H4 (cell line): Measurements from ENCODE around the gene CBX1. TPM values are rescaled to one million over a fixed set of nuclear protein-coding genes. Genes with fewer than 3 reads are reported as not detected.
"Not testable (repeated sequence)": the region's sequence is repeated elsewhere in the genome, so short reads cannot be mapped to it uniquely, and the experiment has no call there.

Source experiments
- DNase-seq: peaks from one replicate; pipeline ENCODE4 v3.0.0-alpha.2; 2015; ENCODE audit warnings: low spot score
- total RNA-seq: library from RNA; depleted of rRNA; stranded (reverse); fragments of >200 nt; shearing (Covaris generic); gene quantifications from 2 replicates; pipeline ENCODE4 v1.2.3, GENCODE V29; 2014

CBX1 gene
- total RNA-seq, 1 experiment from 2014 or later = 116 TPM

DNA sequence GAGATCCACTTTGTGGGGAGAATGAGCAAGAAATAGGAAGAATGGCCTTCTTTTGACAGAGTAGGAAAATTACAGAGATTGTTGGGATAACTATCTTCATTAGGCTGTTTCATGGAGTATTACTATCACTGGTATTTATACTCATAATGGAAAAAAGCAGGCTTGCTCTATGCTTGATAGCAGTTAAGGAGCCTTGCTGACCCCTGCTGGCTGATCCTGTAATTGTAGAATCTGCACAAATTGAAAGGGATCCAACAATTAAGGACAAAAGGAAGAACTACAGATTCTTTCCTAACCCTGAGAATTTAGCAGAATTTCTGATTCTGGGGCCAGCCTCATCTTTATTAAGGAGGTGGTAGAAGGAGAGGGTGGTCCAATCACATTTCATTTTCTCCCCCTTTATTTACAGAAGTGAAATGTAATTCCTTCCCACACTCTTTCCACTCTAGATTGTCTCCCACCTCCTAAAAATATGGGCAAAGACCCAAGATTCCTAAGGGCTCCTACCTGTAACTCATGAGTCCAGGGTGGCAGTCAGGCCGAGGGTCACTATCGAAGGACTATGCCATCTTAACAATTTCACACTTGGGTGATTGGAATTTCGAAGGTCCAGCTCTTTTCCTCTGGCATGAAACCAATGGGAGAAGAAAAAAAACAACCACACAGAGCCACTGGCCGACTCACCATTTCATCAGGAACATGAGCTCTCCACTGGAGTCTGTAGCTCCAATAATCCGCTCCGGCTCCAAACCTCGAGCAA lies 26.8 kb downstream of the CBX1 start:
- peak; percentile 63 for DNase-seq

DNA sequence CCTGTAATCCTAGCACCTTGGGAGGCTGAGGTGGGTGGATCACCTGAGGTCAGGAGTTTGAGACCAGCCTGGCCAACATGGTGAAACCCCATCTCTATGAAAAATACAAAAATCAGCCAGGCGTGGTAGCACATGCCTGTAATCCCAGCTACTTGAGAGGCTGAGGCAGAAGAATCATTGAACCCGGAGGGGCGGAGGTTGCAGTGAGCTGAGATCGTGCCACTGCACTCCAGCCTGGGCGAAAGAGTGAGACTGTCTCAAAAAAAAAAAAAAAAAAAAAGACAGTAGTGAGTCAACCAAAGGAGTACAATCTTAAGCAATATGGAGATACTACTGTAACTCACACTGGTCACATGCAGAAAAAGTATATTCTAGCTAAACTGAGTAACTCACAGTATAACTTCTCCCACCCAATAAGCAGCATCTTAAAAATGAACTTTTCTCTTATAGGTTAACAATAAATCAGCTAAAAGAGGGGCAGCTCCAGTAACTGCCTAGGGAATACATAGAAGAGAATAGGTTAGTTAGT lies 27.6 kb downstream of the CBX1 start:
- not testable (repeated sequence) for DNase-seq

DNA sequence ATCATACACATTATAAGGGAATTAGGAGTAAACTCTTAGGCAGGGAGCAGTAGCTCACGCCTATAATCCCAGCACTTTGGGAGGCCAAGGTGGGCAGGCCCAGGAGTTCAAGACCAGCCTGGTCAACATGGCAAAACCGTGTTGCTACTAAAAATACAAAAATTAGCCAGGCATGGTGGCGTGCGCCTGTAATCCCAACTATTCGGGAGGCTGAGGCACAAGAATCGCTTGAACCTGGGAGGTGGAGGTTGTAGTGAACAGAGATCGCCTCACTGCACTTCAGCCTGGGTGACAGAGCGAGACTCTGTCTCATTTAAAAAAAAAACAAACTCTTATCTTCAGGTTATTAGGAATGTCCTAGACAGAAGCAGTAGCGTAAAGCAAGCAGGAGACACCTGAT lies 28.5 kb downstream of the CBX1 start:
- not testable (repeated sequence) for DNase-seq

DNA sequence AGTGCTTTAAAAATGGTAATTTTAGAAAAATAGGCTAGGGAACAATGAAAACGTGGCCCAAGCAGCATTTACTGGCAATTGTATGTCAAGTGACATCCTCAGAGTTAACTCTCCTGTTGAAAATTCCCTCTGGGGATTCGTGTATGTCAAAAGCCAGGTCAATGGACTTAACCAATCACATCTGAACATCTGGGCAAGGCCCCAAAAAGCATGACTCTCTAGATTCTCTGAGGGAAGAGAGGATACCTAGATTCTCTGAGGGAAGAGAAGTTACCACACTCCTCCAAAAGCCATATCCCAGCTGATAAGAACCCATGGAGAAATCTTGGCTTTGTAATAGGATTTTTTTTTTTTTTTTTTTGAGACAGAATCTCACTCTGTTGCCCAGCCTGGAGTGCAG lies 29.6 kb downstream of the CBX1 start:
- no peak for DNase-seq

DNA sequence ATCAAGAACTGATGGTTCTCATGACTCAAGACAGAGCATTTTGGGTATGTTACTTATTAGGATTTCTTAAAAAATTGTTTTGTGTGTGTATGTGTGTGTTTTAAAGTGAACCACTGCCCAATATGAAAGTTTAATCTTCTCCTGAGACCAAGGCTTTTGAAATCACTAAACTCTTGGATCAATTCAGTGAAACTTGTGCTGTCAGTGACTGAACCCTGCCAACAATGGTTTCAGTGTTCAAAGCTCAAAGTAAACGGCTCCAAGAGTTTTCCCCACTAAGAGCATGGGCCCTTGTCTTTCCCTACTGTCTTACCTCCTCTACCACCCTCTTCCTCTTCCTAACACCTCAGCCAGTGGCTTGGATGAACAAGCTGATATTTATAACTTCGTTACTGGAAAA lies 31.1 kb downstream of the CBX1 start:
- no peak for DNase-seq

DNA sequence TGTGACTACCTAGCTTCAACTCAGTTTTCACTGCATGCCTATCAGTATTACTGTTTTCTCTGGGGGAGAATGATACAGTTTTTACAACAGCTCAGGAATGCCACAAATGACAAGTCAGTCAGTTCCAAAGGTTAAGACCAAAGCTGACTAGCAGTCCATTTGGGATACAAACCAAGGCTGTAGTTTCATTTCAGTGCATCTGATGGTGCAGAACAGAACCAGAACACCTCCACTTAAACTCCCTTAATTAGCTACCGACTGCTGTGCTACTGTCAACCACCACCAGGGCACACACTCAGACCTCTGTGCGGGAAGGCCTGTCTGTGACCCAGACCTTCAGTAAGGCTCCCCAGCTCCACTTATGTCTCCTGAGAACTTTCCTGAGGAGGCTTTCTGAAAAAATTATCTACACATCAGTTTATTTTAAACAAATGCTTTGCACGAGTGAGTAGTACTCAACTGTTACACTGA lies 32.8 kb downstream of the CBX1 start:
- no peak for DNase-seq

DNA sequence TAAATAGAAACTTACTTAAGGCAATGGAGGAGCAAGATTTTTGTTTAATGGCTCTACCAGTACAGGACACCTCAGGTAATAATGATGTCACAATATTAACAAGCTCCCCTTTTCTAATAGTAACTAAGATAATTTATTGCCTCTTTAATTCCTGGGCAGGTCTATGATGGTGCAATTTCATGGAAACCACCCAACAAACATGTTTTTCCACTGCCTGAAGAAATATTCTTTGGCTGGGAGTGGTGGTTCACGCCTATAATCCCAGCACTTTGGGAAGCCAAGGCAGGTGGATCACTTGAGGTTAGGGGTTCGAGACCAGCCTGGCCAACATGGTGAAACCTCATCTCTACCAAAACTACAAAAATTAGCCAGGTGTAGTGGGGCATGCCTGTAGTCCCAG lies 33.5 kb downstream of the CBX1 start:
- not testable (repeated sequence) for DNase-seq

DNA sequence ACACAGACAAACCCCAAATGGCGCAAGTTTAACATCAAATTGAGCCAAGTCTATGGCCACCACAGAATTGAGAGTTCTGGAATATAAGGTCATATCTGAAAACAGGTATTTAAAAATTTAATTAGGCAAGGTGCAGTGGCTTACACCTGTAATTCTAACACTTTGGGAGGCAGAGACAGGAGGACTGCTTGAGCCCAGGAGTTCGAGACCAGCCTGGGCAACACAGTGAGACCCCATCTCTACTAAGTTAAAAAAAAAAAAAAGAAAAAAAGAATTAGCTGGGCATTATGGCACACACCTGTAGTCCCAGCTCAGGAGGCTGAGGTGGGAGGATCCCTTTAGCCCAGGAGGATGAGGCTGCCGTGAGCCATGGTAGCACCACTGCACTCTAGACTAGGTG lies 34.0 kb downstream of the CBX1 start:
- DNase-seq = no peak

DNA sequence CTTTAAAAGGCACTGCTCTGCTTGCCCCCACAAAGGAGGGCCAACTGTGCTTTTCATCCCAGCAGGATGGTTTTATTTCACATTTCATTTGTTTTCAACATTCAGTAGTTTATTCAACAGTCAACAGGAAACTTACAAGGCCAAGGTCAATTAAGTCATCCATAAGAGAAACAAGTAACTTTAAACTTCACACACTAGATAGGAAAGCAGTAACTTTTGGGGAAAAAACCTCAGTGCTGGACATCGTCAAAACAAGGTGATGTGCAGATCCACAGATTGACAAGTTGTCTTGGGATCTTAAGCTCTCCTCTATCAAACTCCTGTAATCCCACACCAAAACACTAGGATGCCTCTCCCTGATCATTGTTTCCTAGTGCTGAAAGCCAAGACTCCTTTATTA lies 34.6 kb downstream of the CBX1 start:
- no peak for DNase-seq

DNA sequence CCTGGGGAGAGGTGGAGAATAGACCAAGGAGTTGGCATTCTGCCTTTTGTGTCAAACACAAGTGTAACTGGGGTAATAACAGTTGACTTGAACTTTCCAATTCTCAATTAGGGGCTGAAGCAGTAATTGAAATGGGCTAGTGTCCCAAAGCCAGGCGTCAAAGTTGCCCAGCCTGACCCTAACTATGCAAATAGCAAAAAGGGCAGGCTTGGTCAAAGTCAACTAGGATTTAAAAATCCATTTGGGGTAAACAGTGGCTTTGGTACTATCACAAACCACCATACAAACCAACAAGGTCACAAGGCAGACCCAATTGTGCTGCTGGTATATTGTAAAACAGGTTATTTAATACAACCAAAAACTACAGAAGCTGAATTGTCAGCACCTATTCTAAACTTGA lies 35.1 kb downstream of the CBX1 start:
- DNase-seq = no peak

DNA sequence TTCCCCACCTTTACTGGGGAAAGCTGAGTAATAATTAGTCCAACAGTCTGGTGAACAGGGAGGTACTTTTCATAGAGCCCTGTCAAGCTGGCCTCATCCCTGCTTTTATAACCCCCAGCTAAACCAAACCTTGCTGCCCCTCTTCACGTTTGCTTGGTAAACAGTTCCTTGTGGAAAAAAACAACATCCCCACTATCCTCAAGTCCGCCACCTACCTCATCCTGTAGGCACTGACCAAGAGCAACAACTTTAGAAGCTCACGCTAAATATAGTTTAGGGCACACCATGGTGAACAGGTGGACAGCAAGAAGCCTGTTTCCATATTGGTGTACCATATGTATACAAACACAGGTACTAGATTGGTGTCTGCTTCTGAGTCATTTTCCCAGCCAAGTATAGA lies 36.6 kb downstream of the CBX1 start:
- DNase-seq = no peak

DNA sequence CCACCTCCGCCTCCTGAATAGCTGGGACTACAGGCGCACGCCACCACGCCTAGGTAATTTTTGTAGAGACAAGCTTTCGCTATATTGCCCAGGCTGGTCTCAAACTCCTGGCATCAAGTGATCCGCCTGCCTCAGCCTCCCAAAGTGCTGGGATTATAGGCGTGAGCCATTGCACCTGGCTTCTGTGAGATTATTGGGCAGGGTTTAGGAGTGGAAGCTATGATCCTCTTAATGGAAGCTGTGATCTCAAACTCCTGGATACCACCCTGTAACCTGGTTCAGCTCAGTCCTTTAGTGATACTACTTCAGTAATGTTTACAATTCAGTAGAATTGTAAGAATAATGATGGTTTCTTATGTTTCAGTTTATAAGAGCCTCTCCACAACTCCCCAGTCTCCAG lies 39.0 kb downstream of the CBX1 start:
- no peak for DNase-seq

DNA sequence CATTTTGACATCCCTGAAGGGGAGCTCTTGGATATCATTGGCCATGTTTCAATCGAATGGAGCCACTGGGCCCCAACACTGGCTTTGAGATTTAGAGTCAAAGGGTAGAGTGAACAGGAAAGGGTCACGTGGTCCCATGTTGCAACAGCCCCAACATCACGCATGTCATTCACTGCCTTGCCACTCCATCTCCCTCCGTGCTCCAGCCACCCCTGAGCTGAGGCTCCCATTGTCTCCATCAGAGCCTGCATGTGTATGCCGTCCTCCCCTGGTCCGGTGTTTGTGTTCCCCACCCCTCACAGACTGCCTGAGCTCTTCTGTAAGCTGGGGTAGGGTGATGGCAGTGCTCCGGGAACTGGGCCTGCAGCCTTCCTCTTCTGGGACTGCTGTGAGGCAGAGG lies 41.0 kb downstream of the CBX1 start:
- no peak for DNase-seq

DNA sequence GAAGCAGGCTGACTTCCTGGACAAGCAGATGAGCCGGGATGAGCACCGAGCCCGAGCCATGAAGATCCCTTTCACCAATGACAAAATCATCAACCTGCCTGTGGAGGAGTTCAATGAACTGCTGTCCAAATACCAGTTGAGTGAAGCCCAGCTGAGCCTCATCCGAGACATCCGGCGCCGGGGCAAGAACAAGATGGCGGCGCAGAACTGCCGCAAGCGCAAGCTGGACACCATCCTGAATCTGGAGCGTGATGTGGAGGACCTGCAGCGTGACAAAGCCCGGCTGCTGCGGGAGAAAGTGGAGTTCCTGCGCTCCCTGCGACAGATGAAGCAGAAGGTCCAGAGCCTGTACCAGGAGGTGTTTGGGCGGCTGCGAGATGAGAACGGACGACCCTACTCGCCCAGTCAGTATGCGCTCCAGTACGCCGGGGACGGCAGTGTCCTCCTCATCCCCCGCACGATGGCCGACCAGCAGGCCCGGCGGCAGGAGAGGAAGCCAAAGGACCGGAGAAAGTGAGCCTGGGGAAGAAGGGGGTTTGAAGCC lies 42.1 kb downstream of the CBX1 start:
- DNase-seq = no peak

DNA sequence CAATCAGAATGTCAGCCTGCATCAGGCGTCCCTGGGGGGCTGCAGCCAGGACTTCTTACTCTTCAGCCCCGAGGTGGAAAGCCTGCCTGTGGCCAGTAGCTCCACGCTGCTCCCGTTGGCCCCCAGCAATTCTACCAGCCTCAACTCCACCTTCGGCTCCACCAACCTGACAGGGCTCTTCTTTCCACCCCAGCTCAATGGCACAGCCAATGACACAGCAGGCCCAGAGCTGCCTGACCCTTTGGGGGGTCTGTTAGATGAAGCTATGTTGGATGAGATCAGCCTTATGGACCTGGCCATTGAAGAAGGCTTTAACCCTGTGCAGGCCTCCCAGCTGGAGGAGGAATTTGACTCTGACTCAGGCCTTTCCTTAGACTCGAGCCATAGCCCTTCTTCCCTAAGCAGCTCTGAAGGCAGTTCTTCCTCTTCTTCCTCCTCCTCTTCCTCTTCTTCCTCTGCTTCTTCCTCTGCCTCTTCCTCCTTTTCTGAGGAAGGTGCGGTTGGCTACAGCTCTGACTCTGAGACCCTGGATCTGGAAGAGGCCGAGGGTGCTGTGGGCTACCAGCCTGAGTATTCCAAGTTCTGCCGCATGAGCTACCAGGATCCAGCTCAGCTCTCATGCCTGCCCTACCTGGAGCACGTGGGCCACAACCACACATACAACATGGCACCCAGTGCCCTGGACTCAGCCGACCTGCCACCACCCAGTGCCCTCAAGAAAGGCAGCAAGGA lies 42.7 kb downstream of the CBX1 start:
- no peak for DNase-seq

DNA sequence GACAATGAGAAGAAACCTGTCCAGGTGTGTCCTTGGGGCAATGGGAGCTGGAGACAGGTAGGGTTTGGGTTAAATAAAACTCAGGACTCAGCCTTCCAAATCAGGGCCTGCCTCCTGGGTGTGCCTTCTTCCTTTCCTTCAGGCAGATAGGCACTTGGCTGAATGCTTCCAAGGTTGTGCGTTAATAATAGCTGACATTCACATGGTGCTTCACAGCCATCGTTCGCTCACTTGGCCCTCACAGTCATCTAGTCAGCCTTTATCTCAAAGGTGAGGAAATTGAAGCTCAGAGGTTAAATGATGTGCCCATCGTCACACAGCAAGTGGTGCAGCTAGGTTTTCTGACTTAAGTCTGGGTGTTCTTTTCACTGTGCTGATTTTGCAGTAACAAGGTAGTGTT lies 43.7 kb downstream of the CBX1 start:
- no peak for DNase-seq

DNA sequence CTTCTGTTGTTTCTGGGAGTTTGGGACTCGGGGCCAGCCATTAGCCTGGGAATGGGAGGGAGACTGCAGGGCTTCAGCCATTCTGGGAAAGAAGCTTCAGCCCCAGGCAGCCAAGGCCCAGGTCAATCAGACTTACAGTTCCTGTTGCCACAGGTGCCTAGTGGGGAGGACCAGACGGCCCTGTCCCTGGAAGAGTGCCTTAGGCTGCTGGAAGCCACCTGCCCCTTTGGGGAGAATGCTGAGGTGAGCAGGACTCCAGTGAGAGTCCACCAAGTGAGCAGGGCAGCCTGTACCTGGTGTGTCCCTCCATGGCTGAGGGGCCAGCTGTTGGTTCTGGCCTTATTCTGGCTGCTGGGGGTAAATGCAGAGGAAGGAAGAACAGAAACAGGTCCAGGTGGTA lies 44.4 kb downstream of the CBX1 start:
- no peak for DNase-seq

DNA sequence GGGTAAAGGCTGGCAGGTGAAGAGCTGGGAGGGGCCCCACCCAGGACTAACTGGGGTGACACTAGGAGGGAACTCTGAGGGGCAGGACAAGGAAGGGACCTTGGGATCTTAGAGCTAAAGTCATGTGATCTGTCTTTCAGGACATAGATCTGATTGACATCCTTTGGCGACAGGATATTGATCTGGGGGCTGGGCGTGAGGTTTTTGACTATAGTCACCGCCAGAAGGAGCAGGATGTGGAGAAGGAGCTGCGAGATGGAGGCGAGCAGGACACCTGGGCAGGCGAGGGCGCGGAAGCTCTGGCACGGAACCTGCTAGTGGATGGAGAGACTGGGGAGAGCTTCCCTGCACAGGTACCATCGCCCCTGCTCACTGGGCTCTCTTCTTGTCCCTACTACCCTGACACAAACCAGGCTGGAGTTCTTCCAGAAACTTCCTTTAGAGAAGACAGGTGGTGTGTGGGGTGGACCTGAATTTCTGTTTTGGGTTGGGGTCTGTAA lies 45.0 kb downstream of the CBX1 start:
- DNase-seq = no peak

DNA sequence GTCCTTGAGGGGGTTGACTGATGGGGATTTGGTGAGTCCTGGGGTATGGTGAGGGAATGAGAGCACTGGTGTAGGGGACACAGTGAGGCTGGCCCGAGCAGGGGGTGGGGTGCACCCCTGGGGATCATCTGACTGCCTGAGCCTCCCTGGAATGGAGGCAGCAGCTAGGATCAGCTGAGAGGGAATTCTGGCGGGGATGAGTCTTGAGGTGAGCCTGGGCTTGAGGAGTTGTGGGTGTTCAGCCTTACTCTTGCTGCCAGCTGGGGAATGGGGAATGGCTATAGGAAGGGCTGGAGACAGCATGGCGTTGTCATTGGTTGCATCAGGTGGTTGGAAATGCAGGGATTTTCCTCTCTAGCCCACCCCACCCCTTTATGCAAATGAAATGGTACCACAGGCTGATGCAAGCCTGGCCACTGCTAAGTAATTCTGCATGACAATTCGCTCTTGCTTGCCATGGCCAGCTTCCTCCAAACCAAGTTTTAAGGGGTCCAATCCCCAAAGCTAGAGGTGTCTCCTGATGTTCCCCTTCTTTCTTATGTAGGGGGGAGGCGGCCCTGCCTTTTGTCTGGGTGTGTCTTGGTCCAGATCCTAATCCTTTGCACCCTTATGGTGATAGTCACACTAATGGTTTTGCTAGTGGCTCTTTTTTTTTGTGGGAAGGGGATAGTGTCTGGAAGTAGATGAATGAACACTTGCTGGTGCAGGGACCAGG lies 45.6 kb downstream of the CBX1 start:
- peak; percentile 92 for DNase-seq

DNA sequence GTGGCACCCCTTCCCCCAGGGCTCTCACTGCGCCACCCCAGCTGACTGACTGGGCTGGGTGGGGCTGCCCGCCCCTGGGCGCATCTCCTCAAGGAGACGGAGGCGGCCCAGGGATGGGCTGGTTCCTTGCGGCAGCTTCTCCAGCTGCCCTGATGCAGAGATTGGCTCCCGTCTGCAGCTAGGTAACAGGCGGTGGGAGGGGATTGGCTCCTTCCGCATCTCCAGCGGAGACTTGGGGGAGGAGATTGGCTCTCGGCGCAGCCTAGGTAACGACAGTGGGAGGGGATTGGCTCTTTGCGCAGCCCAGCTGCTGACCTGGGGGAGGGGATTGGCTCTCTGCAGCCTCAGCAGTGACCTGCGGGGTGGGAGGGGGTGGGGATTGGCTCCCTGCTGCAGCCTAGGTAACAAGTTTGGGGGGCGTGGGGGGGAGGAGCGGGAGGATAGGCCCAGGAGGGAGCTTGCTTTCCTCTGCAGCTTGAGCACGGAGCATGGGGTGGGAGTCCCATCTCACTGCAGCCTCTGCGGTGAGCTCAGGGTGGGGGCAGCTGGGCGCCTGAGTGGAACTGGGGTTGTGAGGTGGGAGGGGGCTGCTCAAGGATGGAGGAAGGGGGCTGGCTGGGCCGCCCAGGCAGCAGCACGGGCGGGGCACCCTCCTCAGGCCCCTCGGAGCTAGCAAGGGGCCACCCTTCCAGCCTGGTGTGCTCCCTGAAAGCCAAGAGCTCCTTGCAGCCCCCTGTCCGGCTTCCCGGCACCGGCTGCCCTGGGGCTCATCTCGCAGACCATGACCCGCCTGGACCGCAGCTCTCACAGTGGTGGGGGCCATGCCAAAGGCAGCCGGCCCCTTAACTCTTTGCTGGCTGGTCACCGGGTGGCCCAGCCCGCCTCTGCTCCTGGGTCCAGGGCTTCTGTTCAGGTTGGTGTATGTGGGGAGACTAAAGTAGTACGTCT lies 46.8 kb downstream of the CBX1 start:
- DNase-seq = no peak

DNA sequence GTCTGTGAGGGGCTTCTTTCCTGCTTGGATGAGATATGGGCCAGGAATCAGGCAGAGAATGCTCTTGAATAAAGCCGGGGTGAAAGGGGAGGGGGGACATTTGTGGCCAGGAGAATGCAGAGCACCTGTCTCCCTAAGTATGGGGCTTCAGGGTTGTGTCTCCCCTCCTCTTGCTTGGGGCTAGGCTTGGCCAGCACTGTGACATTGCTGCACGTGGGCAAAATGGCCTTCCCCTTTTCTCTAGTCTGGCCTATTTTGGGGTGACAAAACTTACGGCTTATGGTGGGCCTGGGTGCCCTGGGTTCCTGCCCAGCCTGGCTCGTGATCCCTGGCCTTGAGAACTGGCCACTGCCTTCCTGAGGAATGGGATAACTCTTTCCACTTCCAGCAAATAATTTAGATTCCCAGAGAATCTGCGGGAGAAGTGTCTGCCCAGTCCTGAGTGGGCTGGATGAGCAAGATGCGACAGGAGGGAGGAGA lies 47.5 kb downstream of the CBX1 start:
- no peak for DNase-seq
